Karpas-422 (cell line): Measurements from ENCODE around the gene VGLL4. TPM values are rescaled to one million over a fixed set of nuclear protein-coding genes. Genes with fewer than 3 reads are reported as not detected.

ENCODE experiments used
- DNase-seq: peaks from one replicate; pipeline ENCODE4 v3.0.0-alpha.2; 2015
- H2AFZ ChIP-seq: fragments of 200-600 bp; sonication (generic); 2 replicates; pipeline ENCODE4 v1.6.1; 2014; ENCODE audit warnings: antibody characterized with exemption, low read length, mixed read lengths
- H3K27ac ChIP-seq: fragments of 200-600 bp; sonication (generic); 2 replicates; pipeline ENCODE4 v1.5.1; 2014; ENCODE audit warnings: mild to moderate bottlenecking, low read length, moderate library complexity
- H3K27me3 ChIP-seq: fragments of 200-600 bp; sonication (generic); 2 replicates; pipeline ENCODE4 v1.6.1; 2014; ENCODE audit warnings: low read length, mixed read lengths
- H3K36me3 ChIP-seq: fragments of 200-600 bp; sonication (generic); 2 replicates; pipeline ENCODE4 v1.6.1; 2014; ENCODE audit warnings: low read length, mixed read lengths; ENCODE audit not compliant: insufficient read depth
- H3K4me1 ChIP-seq: fragments of 200-600 bp; sonication (generic); 2 replicates; pipeline ENCODE4 v1.6.1; 2014; ENCODE audit warnings: mild to moderate bottlenecking, low read length, mixed read lengths
- H3K4me2 ChIP-seq: fragments of 200-600 bp; sonication (generic); 2 replicates; pipeline ENCODE4 v1.6.1; 2014; ENCODE audit warnings: low read length, low read depth, mild to moderate bottlenecking; ENCODE audit not compliant: poor library complexity, severe bottlenecking
- H3K4me3 ChIP-seq: fragments of 200-600 bp; sonication (generic); 2 replicates; pipeline ENCODE4 v1.5.1; 2014; ENCODE audit warnings: mild to moderate bottlenecking, antibody characterized with exemption, low read length, mixed read lengths
- H3K79me2 ChIP-seq: fragments of 200-600 bp; sonication (generic); 2 replicates; pipeline ENCODE4 v1.6.1; 2014; ENCODE audit warnings: mild to moderate bottlenecking, low read length, mixed read lengths
- H3K9ac ChIP-seq: fragments of 200-600 bp; sonication (generic); 2 replicates; pipeline ENCODE4 v1.6.0; 2014; ENCODE audit warnings: low read length
- H3K9me2 ChIP-seq: fragments of 200-600 bp; sonication (generic), shearing (Covaris generic); replicated peaks from 2 replicates; pipeline ENCODE4 v1.6.0; 2014; ENCODE audit warnings: mild to moderate bottlenecking, low read length, moderate library complexity; ENCODE audit not compliant: insufficient read depth
- H3K9me3 ChIP-seq: fragments of 300-700, 200-600 bp; sonication (generic); 2 replicates; pipeline ENCODE4 v1.6.1; 2014; ENCODE audit warnings: low read length, mixed read lengths
- H4K20me1 ChIP-seq: fragments of 200-600 bp; sonication (generic); 2 replicates; pipeline ENCODE4 v1.6.1; 2014; ENCODE audit warnings: mild to moderate bottlenecking, antibody characterized with exemption, low read length, low read depth; ENCODE audit not compliant: insufficient read depth
- total RNA-seq: library from RNA; depleted of rRNA; stranded (reverse); fragments of >200 nt; shearing (Covaris generic); gene quantifications from 2 replicates; pipeline ENCODE4 v1.2.3, GENCODE V29; 2014; ENCODE audit warnings: low replicate concordance

Gene VGLL4
- total RNA-seq, 1 experiment from 2014 or later = 152 TPM

DNA sequence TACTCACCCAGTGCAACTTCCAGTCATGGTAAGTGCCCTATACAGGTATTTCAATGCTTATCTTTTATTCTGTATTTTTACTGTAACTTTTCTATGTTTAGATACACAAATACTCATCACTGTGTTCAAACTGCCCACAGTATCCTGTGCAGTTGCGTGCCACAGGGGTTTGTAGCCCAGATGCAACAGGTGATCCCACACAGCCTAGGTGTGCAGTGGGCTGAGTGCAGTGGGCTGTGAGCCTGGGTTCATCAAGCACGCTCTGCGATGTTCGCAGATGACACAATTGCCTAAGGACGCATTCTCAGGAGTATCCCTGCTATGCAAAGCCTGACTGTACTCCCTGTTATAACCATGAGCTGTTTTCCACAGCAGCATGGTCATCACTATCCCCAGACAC, 36.2 kb upstream of the VGLL4 start:
- no peaks in the 10 kb centered on the region for H3K36me3 ChIP-seq
- DNase-seq = no peak

DNA sequence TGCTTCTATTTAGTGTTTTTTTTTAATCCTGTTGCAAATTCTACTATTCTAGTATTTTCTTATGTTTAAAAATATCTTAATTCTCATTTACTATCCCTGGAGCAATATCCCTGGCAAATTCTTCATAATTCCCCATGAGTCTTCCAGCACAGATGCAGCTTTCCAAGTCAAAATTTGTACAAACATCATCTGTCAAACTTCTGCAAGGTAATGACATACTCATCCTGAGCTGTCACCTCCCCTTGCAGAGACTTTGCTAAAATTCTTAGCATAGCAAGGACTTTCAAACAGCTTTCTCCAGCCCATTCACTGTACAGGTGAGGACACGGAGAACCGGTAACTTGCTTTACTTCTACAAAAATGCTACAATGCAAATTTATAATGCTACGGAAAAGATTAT, 28.6 kb upstream of the VGLL4 start:
- no peaks in the 10 kb centered on the region for H3K27me3 ChIP-seq
- no peaks in the 10 kb centered on the region for H3K36me3 ChIP-seq
- H3K9me3 ChIP-seq = no peaks in the 10 kb centered on the region
- H3K9ac ChIP-seq = peak overlapping the region; percentile 54
- H3K79me2 ChIP-seq = peaks cover 73% of the 10 kb centered on the region
- no peak overlapping the region for H2AFZ ChIP-seq
- H3K4me1 ChIP-seq = peaks cover 73% of the 10 kb centered on the region
- H3K4me3 ChIP-seq = peak overlapping the region; percentile 61
- peak overlapping the region; percentile 80 for H3K27ac ChIP-seq
- peak overlapping the region; percentile 88 for H3K4me2 ChIP-seq
- peak; percentile 57 for DNase-seq
- H4K20me1 ChIP-seq = peaks cover 16% of the 10 kb centered on the region; the same call in 1 of the 2 replicates
- H3K9me2 ChIP-seq = no peaks in the 10 kb centered on the region

More for the DNA sequence above, 36.2 kb upstream of the VGLL4 start:
- H3K9ac ChIP-seq = no peak overlapping the region
- H3K4me3 ChIP-seq = no peak overlapping the region
- no peaks in the 10 kb centered on the region for H4K20me1 ChIP-seq
- H3K4me2 ChIP-seq = no peak overlapping the region
- H3K9me3 ChIP-seq = no peaks in the 10 kb centered on the region
- H2AFZ ChIP-seq = no peak overlapping the region
- H3K27ac ChIP-seq = no peak overlapping the region
- H3K4me1 ChIP-seq = peaks cover 6% of the 10 kb centered on the region
- H3K27me3 ChIP-seq = no peaks in the 10 kb centered on the region
- H3K9me2 ChIP-seq = no peaks in the 10 kb centered on the region
- H3K79me2 ChIP-seq = peaks cover 47% of the 10 kb centered on the region

DNA sequence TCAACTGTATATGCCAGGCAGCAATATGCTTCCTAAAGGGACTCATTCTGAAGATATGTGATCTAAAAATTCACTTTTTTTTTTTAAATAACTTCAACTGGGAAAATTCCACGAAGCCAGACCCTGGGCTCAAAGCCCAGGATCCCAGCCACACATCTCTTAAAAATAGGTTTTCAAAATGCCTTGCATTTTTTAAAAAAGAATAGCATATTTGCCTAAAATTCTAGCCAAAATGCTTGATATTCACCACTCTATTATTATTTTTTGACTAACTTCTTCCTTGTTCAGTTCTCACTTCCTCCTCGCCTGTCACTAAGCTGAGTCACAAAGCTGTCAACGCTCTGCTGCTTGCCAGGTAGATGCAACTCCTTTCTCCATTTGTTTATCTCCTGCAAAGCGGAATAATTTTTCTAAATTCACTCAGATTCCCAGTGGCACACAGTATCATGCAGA, 28.0 kb upstream of the VGLL4 start:
- H3K27me3 ChIP-seq = no peaks in the 10 kb centered on the region
- no peaks in the 10 kb centered on the region for H3K36me3 ChIP-seq
- H3K4me2 ChIP-seq = peak overlapping the region; percentile 88
- H3K79me2 ChIP-seq = peaks cover 76% of the 10 kb centered on the region
- peaks cover 73% of the 10 kb centered on the region for H3K4me1 ChIP-seq
- H4K20me1 ChIP-seq = peaks cover 16% of the 10 kb centered on the region; the same call in 1 of the 2 replicates
- no peaks in the 10 kb centered on the region for H3K9me2 ChIP-seq
- H2AFZ ChIP-seq = no peak overlapping the region
- DNase-seq = peak; percentile 78
- H3K4me3 ChIP-seq = peak overlapping the region; percentile 61
- no peaks in the 10 kb centered on the region for H3K9me3 ChIP-seq
- no peak overlapping the region; the same call in 1 of the 2 replicates for H3K9ac ChIP-seq
- H3K27ac ChIP-seq = peak overlapping the region; percentile 80

DNA sequence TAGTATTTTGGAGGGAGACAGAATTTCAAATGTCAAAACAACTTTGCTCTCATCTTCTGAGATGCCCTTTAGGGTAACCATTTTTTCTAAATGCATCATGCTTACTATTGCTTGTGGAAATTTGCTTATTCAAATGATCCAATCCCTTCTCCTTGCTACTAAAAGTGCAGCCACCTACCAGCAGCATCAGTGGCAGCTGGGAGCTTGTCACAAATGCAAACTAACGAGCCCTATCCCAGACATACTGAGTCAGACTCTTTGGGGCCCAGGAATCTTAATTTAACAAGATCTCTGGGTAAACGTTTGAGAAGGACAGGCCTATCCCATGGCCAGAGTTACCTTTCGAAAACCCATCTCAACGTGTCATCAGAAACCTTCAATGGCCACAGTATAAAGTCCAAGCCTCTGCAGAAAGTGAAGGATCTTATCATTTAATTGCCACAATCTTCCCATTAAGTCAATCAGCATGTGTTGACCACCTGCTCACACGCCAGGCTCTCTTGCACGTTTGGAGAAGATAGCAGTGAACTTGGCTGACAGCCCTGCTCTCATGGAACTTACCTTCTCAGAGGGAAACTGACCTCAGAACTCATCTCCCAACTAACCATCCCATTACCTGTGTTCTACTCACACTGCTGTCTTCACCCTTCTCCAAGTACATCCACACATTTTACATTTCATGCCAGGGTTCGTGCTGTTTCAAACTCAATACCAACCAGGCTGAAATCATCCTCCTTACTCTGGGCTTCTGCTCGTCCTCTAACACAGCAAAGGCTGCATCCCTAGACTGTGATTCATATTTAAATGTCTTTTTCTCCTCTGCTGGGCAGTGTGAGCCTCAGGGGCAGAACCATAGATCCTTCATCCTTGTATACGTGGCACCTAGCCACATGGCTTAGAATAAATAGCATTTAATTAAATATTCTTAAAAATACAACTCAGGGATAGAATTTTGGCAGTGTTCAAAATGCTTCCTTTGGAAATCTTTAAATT, 24.8 kb upstream of the VGLL4 start:
- Histone ChIP-seq H3K4me1 (peaks cover 58% of the 10 kb centered on the region), H2AFZ (no peak overlapping the region), H3K4me2 (peak overlapping the region; percentile 44), H3K79me2 (peaks cover 78% of the 10 kb centered on the region), H4K20me1 (peaks cover 16% of the 10 kb centered on the region; the same call in 1 of the 2 replicates), H3K27ac (peak overlapping the region; percentile 18; the same call in 1 of the 2 replicates), H3K36me3 (no peaks in the 10 kb centered on the region), H3K9me3 (no peaks in the 10 kb centered on the region), H3K9ac (peak overlapping the region; percentile 11; the same call in 1 of the 2 replicates), H3K27me3 (no peaks in the 10 kb centered on the region), H3K4me3 (no peak overlapping the region), H3K9me2 (no peaks in the 10 kb centered on the region)
- DNase-seq = no peak

DNA sequence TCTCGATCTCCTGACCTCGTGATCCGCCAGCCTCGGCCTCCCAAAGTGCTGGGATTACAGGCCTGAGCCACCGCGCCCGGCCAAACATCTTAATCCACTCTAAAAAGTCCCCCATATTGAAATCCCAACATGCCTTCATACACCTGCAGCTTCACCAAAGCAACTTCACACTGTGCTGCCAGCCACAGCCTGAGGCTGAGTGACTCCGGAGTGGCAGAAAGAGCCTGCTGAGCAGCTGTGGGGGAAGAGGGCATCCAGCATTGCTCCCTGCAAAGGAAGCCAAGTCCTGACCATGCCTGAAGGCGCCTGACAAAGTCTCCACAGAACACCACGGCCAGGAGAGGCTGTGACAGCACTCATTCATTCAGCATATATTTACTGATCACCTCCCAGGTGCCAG, 21.6 kb upstream of the VGLL4 start:
- H3K27ac ChIP-seq = no peak overlapping the region
- H3K79me2 ChIP-seq = peaks cover 79% of the 10 kb centered on the region
- no peak overlapping the region for H3K4me2 ChIP-seq
- no peaks in the 10 kb centered on the region for H3K27me3 ChIP-seq
- no peak overlapping the region for H3K4me3 ChIP-seq
- no peaks in the 10 kb centered on the region for H3K36me3 ChIP-seq
- no peaks in the 10 kb centered on the region for H3K9me2 ChIP-seq
- H4K20me1 ChIP-seq = no peaks in the 10 kb centered on the region; the same call in 1 of the 2 replicates
- no peak overlapping the region for H3K9ac ChIP-seq
- no peaks in the 10 kb centered on the region for H3K9me3 ChIP-seq
- H3K4me1 ChIP-seq = peaks cover 31% of the 10 kb centered on the region
- H2AFZ ChIP-seq = no peak overlapping the region
- no peak for DNase-seq

DNA sequence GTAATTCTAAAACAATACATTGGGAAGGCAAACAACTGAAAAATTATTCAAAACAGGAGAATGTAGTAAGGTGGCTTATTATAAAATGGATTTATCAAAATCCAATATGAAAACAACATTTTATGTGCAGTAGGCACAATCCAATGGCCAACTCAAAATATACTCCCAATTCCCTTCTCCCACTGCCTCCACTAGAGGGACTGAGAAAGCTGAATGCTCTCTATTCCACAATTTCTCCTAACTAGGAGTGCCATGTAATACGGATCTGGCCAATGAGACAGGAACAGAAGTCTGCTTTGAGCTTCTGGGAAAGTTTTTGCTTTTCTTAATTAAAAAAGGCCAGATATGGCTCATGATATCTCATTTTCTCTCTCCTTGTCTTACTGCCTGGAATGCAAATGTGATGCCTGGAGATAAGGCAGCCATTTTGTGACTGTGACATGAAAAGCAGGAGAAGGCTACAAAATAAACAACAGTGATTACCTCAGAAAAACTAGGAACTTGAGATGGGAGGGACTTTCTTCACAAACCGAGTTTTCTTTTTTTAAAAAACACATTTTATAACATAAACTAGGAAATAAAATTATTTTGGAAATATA, 18.8 kb upstream of the VGLL4 start:
- Histone ChIP-seq H3K79me2 (peaks cover 68% of the 10 kb centered on the region), H3K9me3 (no peaks in the 10 kb centered on the region), H3K4me1 (peaks cover 4% of the 10 kb centered on the region; the same call in 1 of the 2 replicates), H3K27ac (no peak overlapping the region), H3K9ac (no peak overlapping the region), H3K9me2 (no peaks in the 10 kb centered on the region), H3K4me2 (no peak overlapping the region), H3K4me3 (no peak overlapping the region), H3K27me3 (no peaks in the 10 kb centered on the region), H4K20me1 (no peaks in the 10 kb centered on the region; the same call in 1 of the 2 replicates), H2AFZ (no peak overlapping the region), H3K36me3 (no peaks in the 10 kb centered on the region)
- no peak for DNase-seq

DNA sequence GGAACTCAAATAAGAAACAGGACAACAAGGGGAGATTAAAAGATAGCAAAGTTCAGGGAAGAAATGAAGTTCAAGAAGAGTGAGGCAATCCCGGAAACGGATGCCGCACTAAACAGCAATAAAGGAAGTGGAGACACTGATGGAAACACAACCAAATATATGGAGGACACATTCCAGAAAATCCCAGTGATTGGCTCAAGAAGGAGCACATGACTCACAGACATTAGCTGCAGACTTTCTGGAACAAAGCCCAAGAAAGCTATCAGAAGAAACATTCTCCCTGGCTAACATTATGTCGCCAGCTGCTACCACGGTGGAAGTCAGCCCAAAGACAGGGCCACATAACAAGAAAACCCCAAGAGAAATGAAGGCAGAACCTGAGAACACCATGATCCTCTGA, 18.1 kb upstream of the VGLL4 start:
- Histone ChIP-seq H3K9me2 (no peaks in the 10 kb centered on the region), H3K9ac (no peak overlapping the region), H3K36me3 (no peaks in the 10 kb centered on the region), H3K4me3 (no peak overlapping the region), H4K20me1 (no peaks in the 10 kb centered on the region; the same call in 1 of the 2 replicates), H3K9me3 (no peaks in the 10 kb centered on the region), H3K27ac (no peak overlapping the region), H2AFZ (no peak overlapping the region), H3K4me1 (0 out of 2 replicates have a peak, but pooled peaks cover 3% of the 10 kb centered on the region), H3K4me2 (no peak overlapping the region), H3K27me3 (no peaks in the 10 kb centered on the region), H3K79me2 (peaks cover 68% of the 10 kb centered on the region)
- no peak for DNase-seq
